Pulmonary artery endothelial cell (primary cell): ENCODE data around the gene CCL7. TPM values are rescaled to one million over a fixed set of nuclear protein-coding genes. Genes with fewer than 3 reads are reported as not detected.
A peak's percentile ranks its signal among the peaks of the same experiment; 100 is the strongest.

Source experiments
- DNase-seq: peaks from one replicate; pipeline ENCODE4 v3.0.0-alpha.2; 2011; ENCODE audit warnings: low read depth, low spot score
- total RNA-seq: library from RNA; depleted of rRNA; stranded (reverse); fragments of >200 nt; gene quantifications from 2 replicates; pipeline ENCODE4 v1.2.3, GENCODE V29; 2014

Gene CCL7
- total RNA-seq, 1 donor from 2014 or later: 0.07 TPM

DNA sequence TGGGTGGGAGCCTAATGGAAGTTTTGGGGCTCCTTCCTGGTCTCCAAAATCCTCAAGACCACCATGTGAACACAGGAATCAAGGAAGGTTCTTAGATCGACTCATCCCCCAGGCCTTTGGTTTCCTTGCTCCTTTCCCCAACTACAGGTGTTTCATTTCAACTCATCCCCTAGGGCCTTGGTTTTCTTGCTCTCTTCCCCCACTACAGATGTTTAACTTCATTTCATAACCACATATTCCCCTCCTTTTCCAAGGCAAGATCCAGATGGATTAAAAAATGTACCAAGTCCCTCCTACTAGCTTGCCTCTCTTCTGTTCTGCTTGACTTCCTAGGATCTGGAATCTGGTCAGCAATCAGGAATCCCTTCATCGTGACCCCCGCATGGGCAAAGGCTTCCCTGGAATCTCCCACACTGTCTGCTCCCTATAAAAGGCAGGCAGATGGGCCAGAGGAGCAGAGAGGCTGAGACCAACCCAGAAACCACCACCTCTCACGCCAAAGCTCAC is 15.3 kb downstream of the CCL7 start, which contains the start of gene CCL11:
TSS of gene CCL11 (plus strand) at position 457 of the 507 bp plus-strand sequence. CDS start 67 bp downstream, outside the sequence.
- DNase-seq: no peak

- no peak for DNase-seq
These were observed 17.9 kb downstream of the CCL7 start for GRCh38 chr17:34287875-34288274.

GRCh38 chr17:34290586-34290985 is 20.6 kb downstream of the CCL7 start:
- DNase-seq: no peak

DNA sequence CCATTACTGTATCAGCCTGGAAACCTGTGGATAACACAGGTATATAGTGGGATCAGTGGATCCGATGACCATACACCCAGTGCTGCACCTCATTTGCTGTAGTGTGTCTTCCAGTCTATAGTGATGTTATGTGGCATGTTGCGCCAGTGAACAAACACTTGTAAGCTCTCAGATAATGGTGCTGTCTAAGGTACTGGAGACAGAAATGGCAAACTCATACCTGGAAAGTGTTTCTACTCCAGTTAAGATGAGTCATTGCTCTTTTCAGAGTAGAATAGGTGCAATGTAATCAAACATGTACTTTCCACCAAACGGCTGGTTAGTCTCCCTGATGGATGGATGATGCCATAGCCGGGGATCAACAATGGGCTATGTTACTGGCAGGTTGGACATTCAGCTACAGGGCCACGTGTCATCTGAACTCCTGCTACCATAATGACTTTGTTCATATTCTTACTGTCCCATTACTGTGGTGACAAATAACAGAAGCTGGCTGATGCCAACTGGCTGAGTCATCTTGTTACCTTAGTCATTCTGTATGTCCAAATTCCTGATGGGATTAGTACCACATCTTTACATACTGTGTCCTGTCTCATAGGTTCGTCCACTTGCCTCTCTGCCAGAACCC is 21.8 kb downstream of the CCL7 start:
- no peak for DNase-seq

- no peak for DNase-seq
These were observed 29.0 kb downstream of the CCL7 start for GRCh38 chr17:34299027-34299426.

DNA sequence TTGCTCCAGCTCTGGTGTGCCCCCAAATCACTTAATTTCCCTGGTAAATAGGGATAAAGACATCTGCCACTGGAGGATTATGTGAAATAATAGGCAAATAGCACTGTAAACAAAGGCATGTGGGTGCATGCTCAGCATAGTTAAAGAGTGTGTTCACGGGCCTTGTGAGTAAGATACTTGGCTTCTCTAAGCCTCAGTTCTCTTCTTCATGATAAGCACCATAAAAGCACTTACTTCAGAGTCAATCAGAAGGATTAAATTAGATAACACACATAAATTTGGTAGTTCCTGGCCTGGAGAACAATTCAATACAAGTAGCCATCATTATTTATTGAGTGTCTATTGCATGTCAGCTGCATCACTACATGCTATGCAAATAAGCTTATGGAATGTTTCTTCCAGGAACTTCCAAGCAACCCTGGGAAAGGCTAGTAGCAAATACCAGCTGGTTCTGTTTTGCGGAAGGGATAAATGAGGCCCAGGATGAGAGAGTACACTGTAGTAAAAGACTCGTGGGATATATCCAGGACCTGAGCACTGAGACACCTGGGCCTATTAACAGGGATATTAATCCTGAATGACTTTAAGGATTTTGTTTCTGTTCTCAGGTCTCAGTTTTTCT is 30.0 kb downstream of the CCL7 start:
- DNase-seq: no peak

DNA sequence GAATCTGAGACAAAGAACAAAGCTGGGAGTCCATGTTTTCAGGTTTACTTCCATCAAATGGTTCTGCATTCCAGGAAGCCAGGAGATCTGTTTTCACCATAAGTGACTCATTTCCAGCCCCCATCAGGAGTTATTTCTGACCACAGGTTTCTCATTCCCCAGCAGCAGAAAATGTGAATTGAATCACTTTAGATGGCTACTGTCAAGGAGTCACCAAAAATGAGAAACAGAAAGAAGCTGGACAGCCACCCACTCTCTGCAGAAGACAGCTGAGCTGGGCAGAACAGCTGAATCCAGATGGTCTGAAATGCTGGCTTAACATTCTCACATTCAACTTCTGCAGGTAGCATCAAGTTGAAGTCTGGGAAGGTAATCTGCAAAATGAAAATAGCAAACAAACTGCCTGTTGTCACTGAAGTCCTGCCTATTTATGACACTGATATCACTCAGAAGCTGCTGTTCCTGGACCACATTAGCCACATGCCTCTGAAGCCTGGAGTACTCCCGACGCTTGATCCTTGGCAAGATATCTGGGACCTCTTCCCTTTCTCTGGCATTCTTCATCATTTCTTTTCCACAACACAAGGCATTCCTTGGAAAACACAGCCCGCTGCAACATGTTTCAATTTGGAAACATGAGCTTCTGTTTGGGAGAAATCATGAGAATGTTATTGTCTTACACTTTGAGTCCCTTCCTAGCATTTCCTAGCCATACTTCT is 30.8 kb downstream of the CCL7 start:
- no peak for DNase-seq

DNA sequence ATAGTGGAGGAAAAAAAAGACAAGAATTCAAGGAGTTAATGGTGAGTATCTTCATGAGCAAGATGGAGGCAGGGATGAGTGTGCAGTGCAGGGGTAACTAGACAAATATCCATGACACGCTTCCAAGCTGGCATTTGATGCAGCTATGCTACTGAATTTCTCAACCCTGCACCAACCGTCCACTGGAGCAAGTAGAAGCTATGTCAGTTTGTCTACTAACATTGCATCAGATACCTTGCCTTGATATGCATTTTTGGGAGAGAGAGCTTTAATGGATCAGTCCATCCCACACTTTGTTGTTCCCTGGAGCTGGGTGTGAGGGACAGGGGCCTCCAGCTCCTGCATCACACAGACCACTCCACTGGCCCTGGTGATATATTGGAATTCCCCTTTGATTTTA is 32.0 kb downstream of the CCL7 start:
- DNase-seq: no peak

GRCh38 chr17:34302636-34303035 is 32.6 kb downstream of the CCL7 start:
- DNase-seq: no peak

GRCh38 chr17:34303606-34304005 is 33.6 kb downstream of the CCL7 start:
- DNase-seq: no peak

DNA sequence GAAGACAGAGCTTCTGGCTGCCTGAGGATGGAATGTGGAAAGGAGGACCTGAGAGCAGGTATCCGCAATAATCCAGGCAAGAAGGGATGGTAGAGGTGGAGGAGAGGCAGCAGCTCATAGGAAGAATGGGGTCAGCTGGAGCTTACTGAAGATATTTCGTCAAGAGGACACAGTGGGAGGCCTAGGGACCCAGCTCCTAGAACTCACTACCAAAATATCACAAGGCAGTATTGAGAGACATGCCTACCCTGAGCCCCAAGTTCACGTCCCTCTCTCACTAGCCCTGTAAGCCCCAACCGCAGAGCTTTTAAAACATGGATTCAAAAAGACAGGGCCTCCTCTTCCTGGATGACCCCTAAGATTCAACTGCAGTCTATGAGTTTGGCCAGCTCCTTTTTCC is 35.0 kb downstream of the CCL7 start:
- no peak for DNase-seq

DNA sequence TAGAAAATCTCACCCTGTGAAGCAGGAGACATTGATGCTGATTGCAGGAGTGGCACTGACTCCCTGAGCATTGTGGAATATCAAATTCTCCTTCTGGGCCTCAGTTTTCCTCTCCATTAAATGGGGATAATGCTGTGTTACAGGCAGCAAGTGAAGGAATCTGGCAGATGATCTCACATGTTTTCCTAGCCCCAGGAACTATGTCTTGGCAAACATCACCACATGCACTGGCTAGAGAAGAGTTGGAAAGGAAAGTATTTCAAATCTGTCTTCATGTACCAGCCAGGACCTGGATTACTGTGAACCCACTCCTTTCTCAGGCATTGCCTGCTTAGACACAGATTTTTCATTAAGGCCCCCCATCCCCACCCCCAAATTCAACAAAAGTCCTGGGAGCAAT is 35.6 kb downstream of the CCL7 start:
- DNase-seq: no peak

- DNase-seq: peak; percentile 30
These were observed 36.4 kb downstream of the CCL7 start for GRCh38 chr17:34306466-34306865.

- no peak for DNase-seq
These were observed 37.1 kb downstream of the CCL7 start for GRCh38 chr17:34307110-34307509.

GRCh38 chr17:34308371-34308770 is 38.4 kb downstream of the CCL7 start:
- no peak for DNase-seq

- DNase-seq: no peak
These were observed 41.3 kb downstream of the CCL7 start for GRCh38 chr17:34311291-34311690.

DNA sequence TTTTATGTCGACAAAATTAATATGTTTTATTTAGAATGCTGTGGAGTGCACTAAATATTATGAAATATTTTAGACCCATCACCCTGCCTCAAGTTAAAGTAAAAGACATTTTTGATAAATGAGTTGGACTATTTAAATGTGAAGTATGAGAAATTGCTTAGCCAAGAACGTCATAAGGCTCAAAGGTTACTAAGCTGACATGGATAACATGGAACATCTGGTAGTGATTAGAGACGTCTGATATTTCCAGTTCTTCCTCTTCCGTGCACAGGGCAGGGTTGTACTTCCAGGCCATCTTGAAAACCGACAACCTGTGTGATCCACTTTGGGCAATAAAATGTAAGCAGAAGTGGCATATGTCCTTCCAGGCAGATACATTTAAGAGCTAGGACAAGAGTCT is 42.1 kb downstream of the CCL7 start:
- no peak for DNase-seq

DNA sequence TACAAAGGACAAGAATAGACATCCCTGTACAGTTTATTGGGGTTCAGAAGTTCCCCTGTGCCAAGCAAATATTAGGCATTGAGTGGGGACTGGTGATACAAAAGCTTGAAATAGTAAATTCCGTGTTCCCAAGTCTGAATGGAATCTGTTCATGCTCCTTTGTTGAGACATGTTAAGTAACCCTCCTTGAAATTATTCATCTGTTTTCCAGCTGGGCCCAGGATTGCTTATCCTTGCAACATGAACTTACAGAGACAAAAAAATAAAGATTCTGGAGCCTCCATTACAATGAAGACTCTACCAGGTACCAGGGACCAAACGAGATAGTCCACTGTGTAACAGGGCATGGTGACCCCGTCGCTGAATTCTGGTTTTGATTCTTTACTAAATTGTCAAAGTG is 43.1 kb downstream of the CCL7 start:
- no peak for DNase-seq

- no peak for DNase-seq
These were observed 44.3 kb downstream of the CCL7 start for GRCh38 chr17:34314279-34314678.

- no peak for DNase-seq
These were observed 48.5 kb downstream of the CCL7 start for GRCh38 chr17:34318474-34318873.

GRCh38 chr17:34319039-34319483 is 49.0 kb downstream of the CCL7 start, which contains the start of gene CCL8:
TSS of gene CCL8 (plus strand) at chr17:34319435. CDS start at chr17:34319502, 67 bp downstream.
- no peak for DNase-seq
